Subcutaneous adipose tissue (tissue), 4 donors: ENCODE measurements around the gene PID1. TPM values are rescaled to one million over a fixed set of nuclear protein-coding genes. Genes with fewer than 3 reads are reported as not detected.

Source experiments
- CTCF ChIP-seq: fragments of 450-650 bp; IDR thresholded peaks from one replicate; pipeline ENCODE4 v1.5.1; 2016; ENCODE audit warnings: low read depth, mild to moderate bottlenecking, control low read depth, antibody characterized with exemption, moderate library complexity
- total RNA-seq, 4 donors: library from RNA; depleted of rRNA; stranded (reverse); fragments of >200 nt; gene quantifications; one replicate each; pipeline ENCODE4 v1.1.0, GENCODE V29; 2016

PID1 gene
- total RNA-seq, 4 donors from 2014 or later = 25.8 to 59.9 (median 58.4) TPM

- TF ChIP-seq CTCF = no peak
Measured at GRCh38 chr2:229261599-229261998, 9.5 kb downstream of the PID1 start.

DNA sequence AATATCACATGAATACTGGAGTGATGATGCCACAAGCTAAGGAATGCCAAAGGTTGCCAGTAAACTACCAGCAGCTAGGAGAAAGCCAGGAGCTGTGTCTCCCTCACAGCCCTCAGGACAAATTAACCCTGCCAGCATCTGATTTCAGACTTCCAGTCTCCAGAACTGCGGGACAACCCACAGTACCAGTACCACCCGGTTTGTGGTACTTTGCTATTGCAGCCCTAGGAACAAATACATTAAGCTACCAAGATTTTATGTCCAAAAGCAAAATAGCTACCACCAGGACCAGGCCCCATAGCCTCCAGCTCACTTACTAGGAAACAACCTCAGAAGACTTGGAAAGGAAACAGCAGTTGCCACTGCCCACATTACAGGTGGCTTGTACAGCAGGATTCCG is 10.0 kb downstream of the PID1 start:
- TF ChIP-seq CTCF = no peak

DNA sequence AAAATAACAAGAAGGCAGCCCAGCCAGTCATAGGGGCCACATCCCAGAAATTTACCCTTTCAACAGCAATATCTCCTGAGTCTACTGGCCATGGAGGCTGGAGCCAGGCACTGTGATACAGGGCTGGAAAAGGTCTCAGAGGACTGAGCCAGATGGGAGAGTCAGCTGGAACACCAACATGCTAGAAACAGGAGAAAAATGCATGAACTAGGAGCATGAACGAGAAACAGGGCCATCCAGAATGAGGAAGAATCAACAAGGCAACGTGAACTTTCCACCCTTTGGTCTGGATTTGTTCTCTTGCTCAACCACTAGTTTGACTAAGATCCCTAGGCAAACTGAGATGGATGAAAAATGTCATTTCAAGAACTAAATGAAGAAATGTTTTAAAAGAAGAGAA is 13.1 kb downstream of the PID1 start:
- TF ChIP-seq CTCF = no peak

- no peak for TF ChIP-seq CTCF
Measured at GRCh38 chr2:229256376-229256775, 14.7 kb downstream of the PID1 start.

- TF ChIP-seq CTCF = no peak
Measured at GRCh38 chr2:229254206-229254605, 16.9 kb downstream of the PID1 start.

- TF ChIP-seq CTCF = no peak
Measured at GRCh38 chr2:229252996-229253395, 18.1 kb downstream of the PID1 start.

DNA sequence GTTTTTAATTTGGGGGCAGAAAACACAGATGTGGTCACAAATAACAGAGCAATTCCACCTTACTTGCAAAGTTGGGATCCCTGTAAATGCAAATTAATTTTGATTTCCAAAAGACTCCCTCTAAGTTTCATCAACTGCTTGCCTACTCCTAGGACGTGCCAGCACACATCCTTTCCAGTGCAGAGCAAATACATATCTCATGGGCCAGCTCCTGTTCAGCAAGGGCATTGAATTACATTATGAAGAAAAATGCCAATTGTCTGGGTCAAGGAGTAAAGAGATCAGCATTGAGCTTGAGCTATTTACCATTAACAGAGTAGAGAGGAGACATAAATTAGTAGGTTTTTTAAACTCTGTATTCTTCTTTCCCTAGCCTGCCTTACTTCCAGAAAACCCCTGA is 18.8 kb downstream of the PID1 start:
- TF ChIP-seq CTCF = no peak
